UCSD-AML1 (cell line): Measurements from ENCODE around the gene TRIM50.
"Not testable (repeated sequence)": the region's sequence is repeated elsewhere in the genome, so short reads cannot be mapped to it uniquely, and the experiment has no call there.

Source experiments
- DNase-seq: peaks from one replicate; lab custom pipeline; 2025; ENCODE audit not compliant: unreplicated experiment; lab: John Stamatoyannopoulos, UW

Gene TRIM50

GRCh38 chr7:73316521-73316920 lies 11.4 kb downstream of the TRIM50 start:
- no peak for DNase-seq

GRCh38 chr7:73314271-73314670 lies 13.6 kb downstream of the TRIM50 start:
- no peak for DNase-seq

GRCh38 chr7:73313521-73313906 lies 14.4 kb downstream of the TRIM50 start:
- no peak for DNase-seq

- DNase-seq, result no peak
Observed at GRCh38 chr7:73312831-73313520, 14.9 kb downstream of the TRIM50 start.

GRCh38 chr7:73311421-73311820 lies 16.5 kb downstream of the TRIM50 start:
- DNase-seq, result not testable (repeated sequence)

GRCh38 chr7:73308665-73309214 lies 19.1 kb downstream of the TRIM50 start, which contains the start of gene NSUN5:
Gene NSUN5, minus strand, starts transcription at chr7:73308826. Its CDS starts 36 bp downstream, at chr7:73308790.
- DNase-seq, result peak; percentile 75

- DNase-seq, result no peak
Observed at GRCh38 chr7:73308074-73308664, 19.7 kb downstream of the TRIM50 start.

GRCh38 chr7:73307436-73307835 lies 20.4 kb downstream of the TRIM50 start:
- DNase-seq, result no peak

- not testable (repeated sequence) for DNase-seq
Observed at GRCh38 chr7:73304612-73305387, 23.1 kb downstream of the TRIM50 start.

GRCh38 chr7:73304071-73304470 lies 23.8 kb downstream of the TRIM50 start:
- no peak for DNase-seq

GRCh38 chr7:73303546-73303945 lies 24.3 kb downstream of the TRIM50 start:
- no peak for DNase-seq

- DNase-seq, result not testable (repeated sequence)
Observed at GRCh38 chr7:73302846-73303245, 25.0 kb downstream of the TRIM50 start.

GRCh38 chr7:73301108-73301507 lies 26.8 kb downstream of the TRIM50 start:
- not testable (repeated sequence) for DNase-seq

- not testable (repeated sequence) for DNase-seq
Observed at GRCh38 chr7:73299812-73300211, 28.1 kb downstream of the TRIM50 start.

GRCh38 chr7:73297706-73298105 lies 30.2 kb downstream of the TRIM50 start:
- DNase-seq, result not testable (repeated sequence)

GRCh38 chr7:73297235-73297634 lies 30.6 kb downstream of the TRIM50 start:
- not testable (repeated sequence) for DNase-seq

- DNase-seq, result not testable (repeated sequence)
Observed at GRCh38 chr7:73277210-73277609, 50.7 kb downstream of the TRIM50 start.

- DNase-seq, result not testable (repeated sequence)
Observed at GRCh38 chr7:73267813-73268212, 60.1 kb downstream of the TRIM50 start.

- not testable (repeated sequence) for DNase-seq
Observed at GRCh38 chr7:73266719-73267368, 61.0 kb downstream of the TRIM50 start.
